ENCODE data around the gene CFB.

CFB gene

GRCh38 chr6:31915756-31916155 lies 30.1 kb upstream of the CFB start:
- no peak for TF ChIP-seq POLR2AphosphoS5 (IDR thresholded peaks at IDR 0.05; ENCODE audit: low read depth, low read length)
- TF ChIP-seq TAF1 (IDR thresholded peaks at IDR 0.05; ENCODE audit: borderline replicate concordance, insufficient read depth, low read length) = no peak
- no peak for TF ChIP-seq FOXP2 (optimal IDR thresholded peaks at IDR 0.05; ENCODE audit: borderline replicate concordance, extremely low read depth, extremely low read length, insufficient read depth)
- no peak for TF ChIP-seq REST (IDR thresholded peaks at IDR 0.05; ENCODE audit: insufficient read depth in 1 of 2, low read depth in 2 of 2, low read length in 2 of 2)
- TF ChIP-seq SIN3A (IDR thresholded peaks at IDR 0.05; ENCODE audit: borderline replicate concordance, insufficient read depth, low read length) = no peak

- TF ChIP-seq TAF1 (IDR thresholded peaks at IDR 0.05; ENCODE audit: borderline replicate concordance, insufficient read depth, low read length) = no peak
- TF ChIP-seq REST (IDR thresholded peaks at IDR 0.05; ENCODE audit: insufficient read depth in 1 of 2, low read depth in 2 of 2, low read length in 2 of 2) = no peak
- no peak for TF ChIP-seq FOXP2 (optimal IDR thresholded peaks at IDR 0.05; ENCODE audit: borderline replicate concordance, extremely low read depth, extremely low read length, insufficient read depth)
- TF ChIP-seq POLR2AphosphoS5 (IDR thresholded peaks at IDR 0.05; ENCODE audit: low read depth, low read length) = no peak
- TF ChIP-seq SIN3A (IDR thresholded peaks at IDR 0.05; ENCODE audit: borderline replicate concordance, insufficient read depth, low read length) = no peak
These were observed 27.7 kb upstream of the CFB start for GRCh38 chr6:31918069-31918720.

- TF ChIP-seq TAF1 (IDR thresholded peaks at IDR 0.05; ENCODE audit: borderline replicate concordance, insufficient read depth, low read length) (no peak), REST (IDR thresholded peaks at IDR 0.05; ENCODE audit: insufficient read depth in 1 of 2, low read depth in 2 of 2, low read length in 2 of 2) (no peak), FOXP2 (optimal IDR thresholded peaks at IDR 0.05; ENCODE audit: borderline replicate concordance, extremely low read depth, extremely low read length, insufficient read depth) (no peak), POLR2AphosphoS5 (IDR thresholded peaks at IDR 0.05; ENCODE audit: low read depth, low read length) (no peak), SIN3A (IDR thresholded peaks at IDR 0.05; ENCODE audit: borderline replicate concordance, insufficient read depth, low read length) (no peak)
These were observed 26.1 kb upstream of the CFB start for GRCh38 chr6:31919624-31920303.

- TF ChIP-seq REST (IDR thresholded peaks at IDR 0.05; ENCODE audit: insufficient read depth in 1 of 2, low read depth in 2 of 2, low read length in 2 of 2) (no peak), POLR2AphosphoS5 (IDR thresholded peaks at IDR 0.05; ENCODE audit: low read depth, low read length) (no peak), SIN3A (IDR thresholded peaks at IDR 0.05; ENCODE audit: borderline replicate concordance, insufficient read depth, low read length) (no peak), TAF1 (IDR thresholded peaks at IDR 0.05; ENCODE audit: borderline replicate concordance, insufficient read depth, low read length) (no peak), FOXP2 (optimal IDR thresholded peaks at IDR 0.05; ENCODE audit: borderline replicate concordance, extremely low read depth, extremely low read length, insufficient read depth) (no peak)
These were observed 25.1 kb upstream of the CFB start for GRCh38 chr6:31920811-31921210.
